Activated T-helper 1 cell treated with anti-CD3 and anti-CD28 coated beads, Interleukin-2, amount 50 U/mL, for 16 hours (primary cell): ENCODE results near the gene COPB1.

ENCODE experiments used
- DNase-seq, 2 donors: peaks; one replicate each; pipeline ENCODE4 v3.0.0-alpha.2; 2020; ENCODE audit warnings: low read depth in 1 of 2, low spot score in 1 of 2

Gene COPB1

GRCh38 chr11:14435717-14436512 is 63.7 kb downstream of the COPB1 start:
- no peak for DNase-seq

GRCh38 chr11:14425621-14426020 is 74.0 kb downstream of the COPB1 start:
- no peak for DNase-seq

GRCh38 chr11:14424096-14424495 is 75.5 kb downstream of the COPB1 start:
- DNase-seq = no peak

GRCh38 chr11:14423633-14424032 is 76.0 kb downstream of the COPB1 start:
- no peak for DNase-seq

GRCh38 chr11:14422814-14423182 is 76.8 kb downstream of the COPB1 start:
- DNase-seq = no peak

- no peak for DNase-seq
Measured at GRCh38 chr11:14422052-14422813, 77.4 kb downstream of the COPB1 start.

GRCh38 chr11:14420223-14420622 is 79.4 kb downstream of the COPB1 start:
- DNase-seq = no peak

GRCh38 chr11:14418801-14419417 is 80.7 kb downstream of the COPB1 start:
- no peak for DNase-seq

GRCh38 chr11:14417617-14418374 is 81.8 kb downstream of the COPB1 start:
- no peak for DNase-seq

- no peak for DNase-seq
Measured at GRCh38 chr11:14417186-14417585, 82.4 kb downstream of the COPB1 start.

GRCh38 chr11:14414470-14415461 is 84.8 kb downstream of the COPB1 start:
- peak; percentile 28 to 45 for DNase-seq

GRCh38 chr11:14413307-14414069 is 86.1 kb downstream of the COPB1 start:
- DNase-seq = no peak

GRCh38 chr11:14411818-14412217 is 87.8 kb downstream of the COPB1 start:
- no peak for DNase-seq

- no peak for DNase-seq
Measured at GRCh38 chr11:14409891-14410290, 89.7 kb downstream of the COPB1 start.

- no peak for DNase-seq
Measured at GRCh38 chr11:14408612-14409011, 91.0 kb downstream of the COPB1 start.
